ENCODE data around the gene CST5.
"Not testable (repeated sequence)": the region's sequence is repeated elsewhere in the genome, so short reads cannot be mapped to it uniquely, and the experiment has no call there.

Gene CST5

GRCh38 chr20:23879328-23879798 lies at the start of gene CST5:
TSS of gene CST5 (minus strand) at chr20:23879748. CDS start at chr20:23879676, 72 bp downstream.
- no peak for DNase-seq

GRCh38 chr20:23928788-23929187 lies 49.2 kb upstream of the CST5 start:
- peak; percentile 25 to 45 for DNase-seq

GRCh38 chr20:23928353-23928752 lies 48.8 kb upstream of the CST5 start:
- no peak for DNase-seq

GRCh38 chr20:23926944-23927872 lies 47.7 kb upstream of the CST5 start:
- DNase-seq: peak in 1 of 2 donors; percentile 14

GRCh38 chr20:23926526-23926880 lies 47.0 kb upstream of the CST5 start:
- no peak for DNase-seq

- no peak for DNase-seq
Observed at GRCh38 chr20:23925789-23926525, 46.4 kb upstream of the CST5 start.

GRCh38 chr20:23924751-23925150 lies 45.2 kb upstream of the CST5 start:
- no peak for DNase-seq

- no peak for DNase-seq
Observed at GRCh38 chr20:23923891-23924435, 44.4 kb upstream of the CST5 start.

- DNase-seq: no peak
Observed at GRCh38 chr20:23923311-23923710, 43.8 kb upstream of the CST5 start.

GRCh38 chr20:23920408-23921325 lies 41.1 kb upstream of the CST5 start:
- no peak for DNase-seq

GRCh38 chr20:23918896-23919295 lies 39.3 kb upstream of the CST5 start:
- no peak for DNase-seq

GRCh38 chr20:23918101-23918862 lies 38.7 kb upstream of the CST5 start:
- DNase-seq: no peak

- no peak for DNase-seq
Observed at GRCh38 chr20:23917024-23917725, 37.6 kb upstream of the CST5 start.

- no peak for DNase-seq
Observed at GRCh38 chr20:23915844-23916243, 36.3 kb upstream of the CST5 start.

GRCh38 chr20:23914469-23914868 lies 34.9 kb upstream of the CST5 start:
- not testable (repeated sequence) for DNase-seq

- DNase-seq: no peak
Observed at GRCh38 chr20:23910210-23910609, 30.7 kb upstream of the CST5 start.

- DNase-seq: no peak
Observed at GRCh38 chr20:23909390-23909789, 29.8 kb upstream of the CST5 start.

- no peak for DNase-seq
Observed at GRCh38 chr20:23907579-23907978, 28.0 kb upstream of the CST5 start.

GRCh38 chr20:23902396-23902795 lies 22.8 kb upstream of the CST5 start:
- peak; percentile 15 to 41 for DNase-seq

GRCh38 chr20:23890867-23891266 lies 11.3 kb upstream of the CST5 start:
- not testable (repeated sequence) for DNase-seq

- DNase-seq: peak; percentile 55 to 69
Observed at GRCh38 chr20:23889775-23890187, 10.2 kb upstream of the CST5 start.
